NCI-H1694 (cell line): ENCODE measurements around the gene MPPE1.
"Not testable (repeated sequence)": the region's sequence is repeated elsewhere in the genome, so short reads cannot be mapped to it uniquely, and the experiment has no call there.

Experiments used
- DNase-seq: peaks from one replicate; lab custom pipeline; 2025; lab: John Stamatoyannopoulos, UW

MPPE1 gene

DNA sequence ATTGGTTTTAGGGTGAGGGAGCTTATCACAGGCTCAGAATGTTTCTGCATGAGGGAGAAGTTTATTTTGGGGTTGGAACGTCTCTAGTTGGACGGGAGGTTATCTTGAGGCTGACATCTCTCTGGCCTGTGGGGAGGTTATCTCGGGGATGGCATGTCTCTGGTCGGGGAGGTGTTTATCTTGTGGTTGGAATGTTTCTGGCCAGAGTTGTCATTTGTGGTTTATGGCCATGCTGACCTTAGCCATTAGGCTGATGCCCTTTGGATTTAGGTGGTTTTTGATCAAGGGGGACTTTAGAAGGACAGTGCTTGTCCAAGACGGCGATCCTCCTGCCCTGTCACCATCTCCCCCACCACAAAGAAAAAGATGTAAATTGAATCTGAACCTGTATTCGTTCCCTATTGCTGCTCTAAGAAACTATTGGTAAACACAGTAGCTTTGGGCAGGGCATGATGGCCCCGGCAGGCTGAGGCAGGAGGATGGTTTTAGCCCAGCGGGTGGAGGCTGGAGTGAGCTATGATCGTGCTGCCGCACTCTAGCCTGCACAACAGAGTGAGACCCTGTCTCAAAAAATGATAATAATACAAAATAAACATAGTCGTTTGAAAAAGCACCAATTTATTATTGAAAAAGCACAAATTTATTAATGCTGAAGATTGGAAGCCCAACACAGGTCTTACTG is 17.8 kb upstream of the MPPE1 start:
- no peak for DNase-seq

DNA sequence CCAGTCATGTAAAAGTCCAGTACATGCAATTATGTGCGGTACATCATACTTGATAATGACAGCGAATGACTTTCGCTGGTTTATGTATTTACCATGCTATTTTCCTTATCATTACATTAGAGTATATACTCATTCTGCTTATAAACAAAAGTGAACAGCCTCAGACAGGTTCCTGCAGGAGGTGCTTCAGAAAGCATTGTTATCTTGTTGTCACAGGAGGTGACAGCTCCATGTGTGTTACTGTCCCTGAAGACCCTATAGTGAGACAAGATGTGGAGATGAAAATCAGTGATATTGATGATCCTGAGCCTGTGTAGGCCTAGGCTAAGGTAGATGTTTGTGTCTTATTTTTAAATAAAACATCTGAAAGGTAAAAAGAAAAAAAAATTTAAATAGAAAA is 15.3 kb upstream of the MPPE1 start:
- no peak for DNase-seq

DNA sequence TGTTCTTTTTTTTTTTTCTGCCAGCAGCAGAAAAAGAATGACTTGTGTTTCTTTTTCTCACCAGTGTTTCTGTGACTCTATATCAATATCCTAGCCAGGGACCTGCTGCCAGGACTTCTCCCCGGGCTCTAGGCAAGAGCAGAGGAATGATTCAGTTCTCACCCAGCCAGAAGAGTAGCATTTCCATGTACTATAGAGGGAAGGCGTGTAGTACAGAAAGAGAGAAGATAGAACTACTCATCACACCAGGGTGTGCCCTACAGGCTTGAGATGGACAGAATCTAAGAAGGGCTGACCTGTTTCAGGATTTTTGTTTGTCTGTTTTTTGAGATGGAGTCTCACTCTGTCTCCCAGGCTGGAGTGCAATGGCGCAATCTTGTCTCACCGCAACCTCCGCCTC is 11.4 kb upstream of the MPPE1 start:
- not testable (repeated sequence) for DNase-seq

DNA sequence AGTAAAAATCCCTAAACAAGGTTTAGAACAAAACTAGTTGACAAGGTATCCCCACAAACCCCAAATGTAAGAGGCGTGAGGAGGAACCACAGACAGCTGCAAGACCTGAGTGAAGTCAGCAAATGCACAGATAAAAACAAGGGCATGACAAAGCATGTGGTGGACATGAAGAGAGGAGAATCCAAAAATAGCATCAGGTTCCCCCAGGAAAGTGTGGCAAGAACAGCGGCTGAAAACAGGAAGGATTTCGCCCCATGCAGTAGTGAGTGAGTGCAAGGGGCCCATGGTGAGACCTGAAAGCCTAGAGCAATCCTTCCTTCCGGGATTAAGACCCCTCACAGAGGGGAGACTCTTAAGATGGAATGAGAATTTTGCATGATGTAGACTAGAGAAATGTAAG is 8.8 kb upstream of the MPPE1 start:
- DNase-seq, result not testable (repeated sequence)

DNA sequence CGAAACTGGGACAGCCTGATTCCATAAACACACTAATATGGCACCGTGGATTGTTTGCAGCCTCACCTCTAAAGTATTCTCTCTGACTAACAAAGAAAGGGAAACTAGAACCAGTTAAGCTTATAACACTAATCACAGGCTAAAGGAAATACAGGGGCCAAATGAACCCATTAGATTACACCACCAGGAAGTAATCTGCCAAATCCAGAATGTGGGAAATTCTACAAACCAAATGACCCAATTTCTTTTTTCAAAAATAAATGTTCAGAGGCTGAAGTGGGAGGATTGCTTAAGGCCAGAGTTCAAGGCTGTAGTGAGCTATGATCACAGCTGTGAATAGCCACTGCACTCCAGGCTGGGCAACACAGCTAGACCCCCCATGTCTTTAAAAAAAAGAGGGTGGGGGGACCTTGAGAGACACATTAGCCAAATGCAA is 1.5 kb upstream of the MPPE1 start:
- DNase-seq, result no peak

DNA sequence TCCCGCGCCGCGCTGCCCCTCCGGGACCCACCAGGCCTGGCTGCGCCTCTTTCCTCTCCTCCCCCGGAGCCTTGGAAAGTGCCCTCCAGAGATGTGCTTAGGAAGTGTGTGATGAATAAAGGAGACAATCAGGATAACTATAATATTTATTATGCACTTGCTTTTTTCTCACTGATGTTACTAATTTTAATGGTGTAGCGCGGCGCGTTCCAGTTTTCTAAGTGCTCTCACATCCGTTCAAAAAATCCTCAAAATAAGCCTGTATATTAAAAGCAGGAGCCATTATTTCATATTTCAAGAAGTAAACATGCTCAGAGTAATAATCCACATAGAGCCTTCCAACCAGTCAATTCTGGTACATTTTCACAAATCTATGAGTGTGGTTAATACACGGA is 941 bp upstream of the MPPE1 start:
- no peak for DNase-seq

DNA sequence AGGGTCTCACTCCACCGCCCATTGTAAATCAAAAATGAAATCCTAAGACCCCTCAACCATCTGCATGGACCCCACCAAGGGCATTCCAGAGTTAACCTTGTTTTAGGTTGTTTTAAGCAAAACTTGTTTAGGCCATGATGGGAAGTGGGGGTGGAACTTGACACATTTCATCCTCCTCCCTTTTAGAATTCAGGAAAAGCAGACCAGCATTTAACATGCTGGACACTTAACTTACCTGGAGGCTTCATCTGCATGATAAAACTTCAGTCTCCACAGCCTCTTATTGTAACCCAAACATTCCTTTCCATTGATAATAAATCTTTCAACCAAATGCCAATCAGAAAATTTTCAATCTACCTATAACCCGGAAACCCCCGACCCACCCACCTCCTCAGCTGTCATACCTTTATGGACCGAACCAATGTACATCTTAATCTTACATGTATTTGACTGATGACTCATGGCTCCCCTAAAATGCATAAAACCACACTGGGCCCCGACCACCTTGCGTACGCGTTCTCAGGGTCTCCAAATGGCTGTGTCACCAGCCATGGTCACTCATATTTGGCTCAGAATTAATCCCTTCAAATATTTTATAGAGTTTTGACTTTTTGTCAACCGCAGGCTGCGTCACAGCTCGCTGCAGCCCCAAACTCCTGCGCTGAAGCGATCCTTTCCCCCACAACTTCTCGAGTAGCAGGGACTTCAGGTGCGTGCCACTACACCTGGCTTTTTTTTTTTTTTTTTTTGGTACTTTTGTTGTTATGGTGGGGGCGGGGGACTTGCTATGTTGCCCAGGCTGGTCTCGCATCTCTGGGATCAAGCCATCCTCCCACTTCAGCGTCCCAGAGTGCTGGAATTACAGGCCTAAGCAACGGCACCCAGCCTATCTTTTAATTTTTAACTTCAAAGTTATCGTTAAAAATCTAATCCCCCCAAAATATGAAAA is 917 bp downstream of the MPPE1 start:
- DNase-seq, result no peak

DNA sequence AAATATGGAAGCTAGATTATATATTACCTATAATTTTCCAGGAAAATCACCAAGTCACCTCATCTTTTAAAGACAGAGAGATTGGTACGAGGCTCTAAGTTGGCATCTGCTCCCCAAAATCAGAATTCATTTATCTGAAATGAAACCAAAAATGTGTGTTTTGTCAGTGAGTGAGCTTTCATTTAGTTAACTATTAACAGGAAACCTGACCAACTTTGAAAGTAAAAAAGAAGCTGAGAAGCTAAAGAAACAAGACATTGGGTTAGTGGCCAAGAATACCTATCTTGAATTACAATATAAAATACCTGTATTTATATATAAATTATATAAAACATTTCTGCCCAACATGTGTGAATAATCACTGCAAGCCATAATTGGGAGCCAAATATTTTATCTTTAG is 1.9 kb downstream of the MPPE1 start:
- no peak for DNase-seq

DNA sequence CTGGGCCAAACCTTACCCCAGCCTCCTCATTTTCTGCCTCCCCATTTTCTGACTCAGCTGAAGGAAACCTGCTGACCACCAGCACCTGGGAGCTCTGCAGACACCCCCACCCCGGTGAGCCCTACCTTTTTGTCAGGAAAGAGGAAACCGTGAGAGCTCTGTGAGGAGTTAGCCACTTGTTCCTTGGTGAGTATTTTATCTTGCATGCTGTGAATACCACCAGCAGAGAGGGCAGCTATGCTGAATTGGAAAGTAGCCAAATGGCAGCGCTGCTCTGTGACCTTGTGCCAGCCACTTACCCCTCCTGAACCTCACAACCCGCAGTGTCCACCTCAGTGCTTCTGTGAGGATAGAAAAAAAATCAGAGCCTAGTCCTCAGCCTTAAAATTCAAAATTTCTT is 2.5 kb downstream of the MPPE1 start:
- DNase-seq, result no peak

DNA sequence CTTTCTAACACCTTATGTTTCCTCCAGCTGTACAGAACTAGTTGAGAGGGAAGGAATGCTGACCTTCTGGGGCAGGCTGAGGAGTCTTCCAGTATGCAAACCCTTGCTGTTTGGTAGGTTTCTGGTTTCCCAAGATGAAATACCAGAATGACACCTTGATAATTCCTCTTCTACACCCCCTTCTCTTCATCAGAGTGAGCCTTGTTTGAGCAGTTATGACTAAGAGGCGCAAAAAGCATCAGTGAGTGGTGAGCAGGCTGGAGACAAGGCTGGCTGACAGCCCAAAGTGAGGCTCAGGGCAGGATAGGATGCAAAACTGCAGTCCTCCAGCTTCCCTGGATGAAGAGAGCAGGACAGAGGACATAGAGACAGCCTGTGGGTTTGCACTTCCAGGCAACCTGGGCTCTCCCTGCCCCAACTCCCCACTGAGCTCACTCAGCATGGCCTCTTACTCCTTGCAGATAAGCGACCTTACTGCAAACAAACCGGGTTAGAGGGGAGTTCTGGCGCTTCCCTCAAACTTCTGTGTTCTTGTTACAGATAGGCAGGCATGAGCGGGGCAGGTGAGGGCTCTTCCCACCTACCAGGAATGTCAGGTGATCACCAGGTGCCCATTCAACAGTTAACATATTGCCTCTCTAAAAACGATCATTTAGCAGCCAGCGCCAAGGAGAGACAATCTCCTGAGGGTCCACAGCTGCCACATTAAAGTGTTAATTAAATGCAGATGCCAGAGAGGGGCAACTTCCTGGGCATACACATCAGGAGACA is 5.4 kb downstream of the MPPE1 start:
- DNase-seq, result no peak

DNA sequence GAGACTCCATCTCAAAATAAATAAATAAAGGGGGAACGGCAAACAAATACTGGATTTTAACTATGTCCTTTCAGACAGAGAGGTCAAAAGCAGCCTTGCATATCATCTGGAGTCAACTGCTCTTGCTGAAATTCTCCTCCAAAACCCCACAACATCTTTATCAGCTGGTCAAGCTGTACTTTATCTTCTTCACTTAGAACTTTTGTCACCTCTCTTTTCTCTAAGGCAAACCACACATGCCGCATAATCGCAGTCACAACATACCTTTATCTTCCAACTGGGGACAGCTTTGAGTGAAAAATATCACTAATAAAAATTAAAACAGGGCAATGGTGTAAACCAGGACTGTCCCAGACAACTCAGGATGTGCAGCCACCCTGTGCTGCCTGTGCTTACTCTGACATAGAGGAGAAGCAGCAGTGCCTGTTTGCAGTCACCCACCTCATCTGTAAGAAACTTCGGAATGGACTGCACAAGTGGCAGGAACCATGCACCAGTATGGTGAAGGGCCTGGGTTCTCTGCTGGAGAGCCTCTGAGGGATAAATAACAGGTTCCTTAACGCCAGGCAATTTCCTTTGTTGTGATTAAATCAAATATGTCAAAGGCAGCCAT is 6.2 kb downstream of the MPPE1 start:
- no peak for DNase-seq

DNA sequence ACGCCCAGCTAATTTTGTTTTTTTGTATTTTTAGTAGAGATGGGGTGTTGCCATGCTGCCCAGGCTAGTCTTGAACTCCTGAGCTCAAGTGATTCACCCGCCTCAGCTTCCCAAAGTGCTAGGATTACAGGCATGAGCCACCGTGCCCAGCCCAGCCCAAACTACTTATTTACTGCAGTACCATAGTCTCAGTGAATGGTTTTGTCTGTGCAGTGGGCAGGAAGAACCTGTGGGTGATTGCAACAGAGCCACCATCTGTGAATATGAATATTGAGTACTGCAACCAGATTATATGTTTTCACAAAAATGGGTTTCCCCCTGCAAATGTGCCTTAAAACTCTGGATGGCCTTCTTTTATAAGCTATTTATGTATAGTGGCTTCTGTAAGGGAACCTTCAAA is 9.1 kb downstream of the MPPE1 start:
- no peak for DNase-seq

DNA sequence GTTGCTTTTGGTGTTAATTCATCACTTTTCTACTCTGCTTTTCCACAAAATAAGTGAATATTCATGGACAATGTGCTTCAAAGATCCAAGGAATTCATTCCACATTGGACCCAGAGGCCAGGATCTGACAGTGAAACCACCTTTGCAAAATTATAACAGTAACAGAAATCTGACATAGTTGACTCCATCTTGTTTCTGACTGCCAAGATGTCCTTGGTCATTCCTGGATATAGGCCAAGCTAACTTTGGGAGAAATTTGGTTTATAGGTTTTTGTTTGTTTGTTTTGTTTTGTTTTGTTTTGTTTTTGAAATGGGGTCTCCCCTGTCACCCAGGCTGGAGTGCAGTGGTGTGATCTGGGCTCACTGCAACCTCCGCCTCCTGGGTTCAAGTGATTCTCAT is 10.3 kb downstream of the MPPE1 start:
- DNase-seq, result no peak

DNA sequence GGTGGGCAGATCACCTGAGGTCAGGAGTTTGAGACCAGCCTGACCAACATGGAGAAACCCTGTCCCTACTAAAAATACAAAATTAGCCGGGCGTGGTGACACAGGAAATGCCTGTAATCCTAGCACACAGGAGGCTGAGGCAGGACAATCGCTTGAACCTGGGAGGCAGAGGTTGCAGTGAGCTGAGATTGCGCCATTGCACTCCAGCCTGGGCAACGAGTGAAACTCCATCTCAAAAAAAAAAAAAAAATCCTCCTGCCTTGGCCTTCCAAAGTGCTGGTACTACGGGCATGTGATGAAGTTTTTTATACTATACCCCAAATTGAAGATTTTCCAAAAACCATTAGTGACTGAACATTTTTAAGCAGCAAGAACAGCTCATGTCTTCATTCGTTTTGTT is 15.7 kb downstream of the MPPE1 start:
- not testable (repeated sequence) for DNase-seq

DNA sequence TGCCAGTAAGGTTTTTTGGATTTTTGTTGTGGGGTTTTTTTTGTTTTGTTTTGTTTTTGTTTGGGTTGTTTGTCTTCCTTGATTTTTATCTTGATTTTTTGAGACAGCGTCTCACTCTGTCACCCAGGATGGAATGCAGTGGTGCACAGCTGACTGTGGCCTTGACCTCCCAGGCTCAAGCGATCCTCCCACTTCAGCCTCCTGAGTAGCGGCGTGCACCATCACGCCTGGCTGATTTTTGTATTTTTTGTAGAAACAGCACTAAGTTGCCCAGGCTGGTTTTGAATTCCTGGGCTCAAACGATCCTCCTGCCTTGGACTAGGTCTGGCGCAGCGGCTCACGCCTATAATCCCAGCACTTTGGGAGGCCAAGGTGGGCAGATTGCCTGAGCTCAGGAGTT is 16.4 kb downstream of the MPPE1 start:
- no peak for DNase-seq

DNA sequence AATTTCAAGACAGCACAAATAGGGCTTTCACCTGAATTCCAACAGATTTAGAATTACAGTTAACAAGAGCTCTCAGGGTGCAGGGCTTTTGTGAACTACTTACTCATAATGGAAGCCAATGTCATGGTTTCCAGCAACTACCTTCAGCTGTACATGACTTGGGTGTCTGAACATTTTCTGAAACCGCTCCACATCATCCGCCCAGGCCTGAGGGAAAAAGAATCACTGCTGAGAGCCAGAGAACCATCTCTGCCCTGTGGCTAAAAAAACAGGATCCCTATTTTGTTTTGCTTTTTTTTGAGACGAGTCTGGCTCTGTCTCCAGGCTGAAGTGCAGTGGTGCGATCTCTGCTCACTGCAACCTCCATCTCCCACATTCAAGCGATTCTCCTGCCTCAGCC is 18.8 kb downstream of the MPPE1 start:
- DNase-seq, result no peak

DNA sequence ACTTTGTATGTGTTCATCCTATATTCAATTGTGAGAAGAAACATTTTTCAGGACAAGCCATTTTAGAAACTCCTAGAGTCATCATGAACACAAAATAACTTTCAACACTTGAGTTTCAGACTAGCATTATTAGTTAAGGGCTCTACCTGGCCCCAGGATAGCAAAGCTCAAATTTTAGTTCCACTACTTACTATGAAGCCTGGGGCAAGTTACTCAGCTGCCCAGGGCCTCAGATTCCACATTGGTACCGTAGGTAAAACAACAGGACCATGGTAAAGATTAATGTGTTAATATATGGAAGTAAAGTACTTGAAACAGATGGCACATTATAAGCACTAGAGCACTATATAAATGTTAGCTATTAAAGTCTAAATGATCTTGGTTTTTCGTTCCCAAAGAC is 19.4 kb downstream of the MPPE1 start:
- DNase-seq, result no peak

DNA sequence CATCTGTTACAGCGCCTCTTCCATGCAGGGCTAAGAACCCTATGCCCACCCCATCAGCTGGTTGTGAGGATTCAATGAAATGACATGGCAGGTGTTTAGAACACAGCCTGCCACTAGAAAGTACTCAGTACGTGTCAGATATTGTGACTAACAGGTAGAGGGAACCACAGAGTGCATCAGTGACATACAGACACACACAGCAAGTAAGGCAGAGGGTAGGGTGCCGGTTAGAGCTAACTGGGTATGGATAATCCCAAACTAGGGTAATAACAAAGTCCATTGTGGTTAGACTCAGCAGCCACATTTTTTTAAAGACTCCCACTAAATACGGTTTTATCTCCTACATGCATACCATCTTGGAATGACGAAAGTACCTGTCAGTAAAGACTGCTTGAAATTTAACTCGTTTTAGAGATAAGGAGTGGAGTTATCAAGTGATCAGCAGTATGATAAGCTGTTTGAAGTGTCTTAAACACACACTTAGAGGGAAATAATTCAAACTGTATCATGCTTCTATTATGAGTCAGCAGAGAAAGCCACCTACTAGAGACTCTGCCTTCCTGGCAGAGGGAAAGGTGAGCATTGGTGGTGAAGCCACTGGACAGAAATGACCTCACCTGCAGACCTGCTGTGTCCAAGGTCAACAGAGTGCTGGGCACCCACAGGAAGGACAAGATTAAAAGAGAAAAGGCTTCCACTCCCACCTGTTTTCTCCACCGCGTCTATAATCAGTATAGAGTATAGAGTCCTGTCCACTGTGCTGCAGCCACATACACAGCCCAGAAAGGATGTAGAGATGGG is 20.6 kb downstream of the MPPE1 start:
- DNase-seq, result no peak

DNA sequence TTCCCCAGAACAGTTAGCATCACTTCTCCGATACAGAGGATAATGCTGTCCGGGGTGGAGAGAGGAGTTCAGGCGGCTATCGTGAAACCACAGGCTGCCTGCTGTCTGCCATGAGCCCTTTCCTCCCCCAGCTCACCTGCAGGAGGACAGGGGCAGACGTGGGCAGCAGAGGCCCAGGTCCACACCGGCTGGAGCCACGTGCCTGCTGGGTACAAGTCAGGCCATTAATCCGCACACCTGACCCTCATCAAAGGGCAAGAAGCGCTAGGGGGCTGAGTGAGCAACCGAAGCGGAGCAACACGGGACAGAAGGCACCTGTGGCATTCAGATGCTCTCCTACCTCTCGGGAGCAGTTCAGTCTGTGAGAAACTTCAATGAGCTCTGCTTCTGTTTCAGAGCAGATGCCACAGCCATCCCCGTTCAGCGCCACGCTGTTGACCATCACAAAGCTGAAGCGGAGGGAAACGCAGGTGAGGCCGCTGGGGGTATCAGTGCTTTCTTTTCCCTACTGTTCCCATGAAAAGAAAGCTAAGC is 21.5 kb downstream of the MPPE1 start:
- no peak for DNase-seq

DNA sequence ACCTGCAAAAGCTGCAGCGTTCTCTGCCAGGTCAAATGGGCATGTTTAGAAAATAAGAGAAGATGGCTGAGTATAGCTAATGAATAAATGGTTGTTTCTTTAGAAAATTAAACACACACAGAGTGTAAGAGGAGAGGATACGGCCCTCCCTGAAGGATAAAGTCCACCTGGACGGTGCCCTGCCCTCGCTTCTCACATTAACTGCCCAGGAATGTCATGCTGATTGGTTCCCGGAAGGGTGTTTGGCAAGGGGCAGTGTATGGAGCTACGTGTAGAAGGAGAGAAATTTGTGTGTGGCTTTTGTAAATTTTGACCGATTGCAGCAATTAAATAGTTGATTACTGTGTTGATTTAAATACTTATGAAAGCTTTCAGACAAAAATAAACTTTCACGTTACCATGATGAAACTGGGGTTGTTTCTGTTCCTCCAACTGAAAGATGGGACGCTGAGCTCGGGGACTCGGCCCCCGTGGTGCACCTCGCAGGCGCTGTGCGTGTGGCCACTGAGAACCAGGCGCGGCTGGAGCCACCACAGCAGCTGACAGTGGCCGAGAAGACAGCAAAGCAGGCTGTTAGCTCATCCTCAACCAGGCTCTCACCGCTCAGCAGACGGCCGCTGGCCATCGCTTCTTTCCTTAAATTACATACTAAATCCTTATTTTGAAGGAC is 22.7 kb downstream of the MPPE1 start:
- no peak for DNase-seq
